ENCODE data around the gene LCN2.

Gene LCN2

GRCh38 chr9:128167209-128167608, 18.0 kb downstream of the LCN2 start:
- no peak for DNase-seq (ENCODE audit: low read depth)
- no peak overlapping the region for H3K4me3 ChIP-seq (ENCODE audit: low read depth, low read length)
- no peak for TF ChIP-seq CTCF (IDR thresholded peaks at IDR 0.05; ENCODE audit: low read depth, low read length, missing control alignments)

- TF ChIP-seq CTCF (IDR thresholded peaks at IDR 0.05; ENCODE audit: low read depth, low read length, missing control alignments), result no peak
- no peak overlapping the region for H3K4me3 ChIP-seq (ENCODE audit: low read depth, low read length)
- DNase-seq (ENCODE audit: low read depth), result no peak
Measured at GRCh38 chr9:128168731-128169308, 19.6 kb downstream of the LCN2 start.

GRCh38 chr9:128169492-128169891, 20.2 kb downstream of the LCN2 start:
- DNase-seq (ENCODE audit: low read depth), result no peak
- no peak overlapping the region for H3K4me3 ChIP-seq (ENCODE audit: low read depth, low read length)
- TF ChIP-seq CTCF (IDR thresholded peaks at IDR 0.05; ENCODE audit: low read depth, low read length, missing control alignments), result no peak

- H3K4me3 ChIP-seq (ENCODE audit: low read depth, low read length), result no peak overlapping the region
- TF ChIP-seq CTCF (IDR thresholded peaks at IDR 0.05; ENCODE audit: low read depth, low read length, missing control alignments), result no peak
- DNase-seq (ENCODE audit: low read depth), result no peak
Measured at GRCh38 chr9:128169925-128170324, 20.7 kb downstream of the LCN2 start.

GRCh38 chr9:128174062-128174461, 24.8 kb downstream of the LCN2 start:
- TF ChIP-seq CTCF (IDR thresholded peaks at IDR 0.05; ENCODE audit: low read depth, low read length, missing control alignments), result no peak
- no peak overlapping the region for H3K4me3 ChIP-seq (ENCODE audit: low read depth, low read length)
- DNase-seq (ENCODE audit: low read depth), result no peak

- no peak for TF ChIP-seq CTCF (IDR thresholded peaks at IDR 0.05; ENCODE audit: low read depth, low read length, missing control alignments)
- no peak for DNase-seq (ENCODE audit: low read depth)
- no peak overlapping the region for H3K4me3 ChIP-seq (ENCODE audit: low read depth, low read length)
Measured at GRCh38 chr9:128175102-128175563, 25.9 kb downstream of the LCN2 start.

GRCh38 chr9:128175726-128176125, 26.5 kb downstream of the LCN2 start:
- DNase-seq (ENCODE audit: low read depth), result no peak
- TF ChIP-seq CTCF (IDR thresholded peaks at IDR 0.05; ENCODE audit: low read depth, low read length, missing control alignments), result no peak
- no peak overlapping the region for H3K4me3 ChIP-seq (ENCODE audit: low read depth, low read length)

All from GM12864 (cell line).